Measurements from ENCODE around the gene RALGAPB. TPM values are rescaled to one million over a fixed set of nuclear protein-coding genes. Genes with fewer than 3 reads are reported as not detected.

The RALGAPB gene
- polyA plus RNA-seq, 3 donors = 31.3 to 47.0 (median 43.4) TPM

- DNase-seq = no peak
Observed at GRCh38 chr20:38543014-38543906, 70.6 kb downstream of the RALGAPB start.

- no peak for DNase-seq
Observed at GRCh38 chr20:38545771-38546170, 73.1 kb downstream of the RALGAPB start.

- DNase-seq = no peak
Observed at GRCh38 chr20:38547288-38548085, 74.8 kb downstream of the RALGAPB start.

- DNase-seq = no peak
Observed at GRCh38 chr20:38548356-38549083, 75.9 kb downstream of the RALGAPB start.

- DNase-seq = no peak
Observed at GRCh38 chr20:38550274-38550673, 77.6 kb downstream of the RALGAPB start.

- no peak for DNase-seq
Observed at GRCh38 chr20:38551056-38551626, 78.5 kb downstream of the RALGAPB start.

- no peak for DNase-seq
Observed at GRCh38 chr20:38554986-38555385, 82.3 kb downstream of the RALGAPB start.

GRCh38 chr20:38555395-38555794, 82.8 kb downstream of the RALGAPB start:
- no peak for DNase-seq

- no peak for DNase-seq
Observed at GRCh38 chr20:38557174-38557573, 84.5 kb downstream of the RALGAPB start.

GRCh38 chr20:38558596-38559360, 86.1 kb downstream of the RALGAPB start:
- DNase-seq = no peak

- no peak for DNase-seq
Observed at GRCh38 chr20:38559764-38560163, 87.1 kb downstream of the RALGAPB start.

- no peak for DNase-seq
Observed at GRCh38 chr20:38563802-38564431, 91.3 kb downstream of the RALGAPB start.

GRCh38 chr20:38564680-38565079, 92.0 kb downstream of the RALGAPB start:
- no peak for DNase-seq

GRCh38 chr20:38566036-38566598, 93.5 kb downstream of the RALGAPB start:
- no peak for DNase-seq

- no peak for DNase-seq
Observed at GRCh38 chr20:38569747-38570525, 97.3 kb downstream of the RALGAPB start.

- DNase-seq = no peak
Observed at GRCh38 chr20:38573413-38573812, 100.8 kb downstream of the RALGAPB start.

GRCh38 chr20:38579219-38579910, 106.7 kb downstream of the RALGAPB start:
- DNase-seq = no peak

GRCh38 chr20:38579921-38580320, 107.3 kb downstream of the RALGAPB start:
- DNase-seq = no peak

- DNase-seq = peak; percentile 23
Observed at GRCh38 chr20:38581013-38581412, 108.4 kb downstream of the RALGAPB start, which contains the start of gene ADIG. TSS of gene ADIG (plus strand) at chr20:38581197. CDS start at chr20:38581251, 54 bp downstream.
